Keratinocyte (primary cell): ENCODE results near the gene CACNG7. TPM values are rescaled to one million over a fixed set of nuclear protein-coding genes. Genes with fewer than 3 reads are reported as not detected.

Source experiments
- DNase-seq: peaks from one replicate; pipeline ENCODE4 v3.0.0-alpha.2; 2011; ENCODE audit warnings: low read depth, missing footprints, low spot score
- FAIRE-seq: peaks from 2 replicates; lab custom pipeline; 2011; peaks lifted over from hg19 to GRCh38; lab: Jason Lieb, UNC
- H2AFZ ChIP-seq: 2 replicates; pipeline ENCODE4 v1.6.0; 2012; ENCODE audit warnings: low read length, control low read depth, inconsistent platforms; ENCODE audit not compliant: control insufficient read depth
- H3K27ac ChIP-seq: 2 replicates; pipeline ENCODE4 v1.5.1; 2011; ENCODE audit warnings: low read length; ENCODE audit not compliant: control insufficient read depth, insufficient read depth
- H3K27me3 ChIP-seq: 3 replicates; pipeline ENCODE4 v1.6.0; 2011; ENCODE audit warnings: low read length; ENCODE audit not compliant: control insufficient read depth, insufficient read depth; ENCODE audit errors: extremely low read depth
- H3K36me3 ChIP-seq, 2 experiments: 2 replicates in 1 of 2; 3 replicates in 1 of 2; pipeline ENCODE4 v1.5.1; 2011; ENCODE audit warnings: low read length in 2 of 2, mild to moderate bottlenecking in 1 of 2; ENCODE audit not compliant: control insufficient read depth in 2 of 2, insufficient read depth in 2 of 2; ENCODE audit errors: extremely low read depth in 1 of 2
- H3K4me1 ChIP-seq: 3 replicates; pipeline ENCODE4 v1.5.1; 2011; ENCODE audit warnings: low read length; ENCODE audit not compliant: control insufficient read depth, insufficient read depth; ENCODE audit errors: extremely low read depth
- H3K4me2 ChIP-seq: 3 replicates; pipeline ENCODE4 v1.6.0; 2011; ENCODE audit warnings: low read depth, low read length; ENCODE audit not compliant: control insufficient read depth, insufficient read depth; ENCODE audit errors: extremely low read depth
- H3K4me3 ChIP-seq, 3 experiments: fragments of 200-600 bp in 1 of 3; sonication (generic) in 1 of 3; 2 replicates in 2 of 3; 3 replicates in 1 of 3; pipeline ENCODE4 v1.5.1; 2011 to 2016; ENCODE audit warnings: low read length in 3 of 3, mild to moderate bottlenecking in 3 of 3, control low read depth in 2 of 3, inconsistent platforms in 1 of 3, low read depth in 1 of 3, mixed read lengths in 1 of 3, mixed run types in 1 of 3, moderate library complexity in 1 of 3; ENCODE audit not compliant: control insufficient read depth in 2 of 3, insufficient read depth in 2 of 3; ENCODE audit errors: extremely low read depth in 1 of 3
- H3K79me2 ChIP-seq: 2 replicates; pipeline ENCODE4 v1.6.0; 2012; ENCODE audit warnings: low read length; ENCODE audit not compliant: control insufficient read depth, insufficient read depth
- H3K9ac ChIP-seq: 3 replicates; pipeline ENCODE4 v1.6.0; 2011; ENCODE audit warnings: low read length; ENCODE audit not compliant: control insufficient read depth, insufficient read depth; ENCODE audit errors: extremely low read depth
- H3K9me1 ChIP-seq: 3 replicates; pipeline ENCODE4 v1.6.0; 2011; ENCODE audit warnings: low read length; ENCODE audit not compliant: control insufficient read depth, insufficient read depth; ENCODE audit errors: extremely low read depth
- H3K9me3 ChIP-seq: 2 replicates; pipeline ENCODE4 v1.5.1; 2012; ENCODE audit warnings: low read depth, low read length; ENCODE audit not compliant: control insufficient read depth
- H4K20me1 ChIP-seq: 3 replicates; pipeline ENCODE4 v1.6.0; 2011; ENCODE audit warnings: low read length; ENCODE audit not compliant: control insufficient read depth, insufficient read depth; ENCODE audit errors: extremely low read depth
- EZH2 ChIP-seq: IDR thresholded peaks from one replicate; pipeline ENCODE4 v1.6.1; 2012; ENCODE audit warnings: inconsistent platforms, mild to moderate bottlenecking, low read length, moderate library complexity
- dilution Hi-C: fragments of 300-500 bp; cut with MboI; formaldehyde crosslinking; loops from one replicate; pipeline ENCODE4 v1.7.0; 2020; ENCODE audit warnings: low sequenced_read_pairs; ENCODE audit not compliant: extremely low pct_ligation_motif_present
- polyA plus RNA-seq, 5 experiments: library from polyadenylated mRNA; depleted of rRNA in 3 of 5; stranded (reverse) in 3 of 5; stranded (forward) in 1 of 5; unstranded in 1 of 5; fragments of >200 nt; gene quantifications; 1 replicate in 1 of 5; 2 replicates in 3 of 5; 3 replicates in 1 of 5; pipeline versions ENCODE4 v1.2.1 to v1.2.3, GENCODE V29; 2011 to 2012; ENCODE audit warnings: missing spikeins in 2 of 5, low read depth in 1 of 5, low replicate concordance in 1 of 5
- TF ChIP-seq, protein P1 (sequence below), 3 experiments: IDR thresholded peaks in 1 of 3; conservative IDR thresholded peaks in 1 of 3; optimal IDR thresholded peaks in 1 of 3; 2 replicates in 2 of 3; 3 replicates in 1 of 3; pipeline versions ENCODE3 to v1.5.1; 2011; ENCODE audit warnings: low read length in 3 of 3, mild to moderate bottlenecking in 3 of 3, moderate library complexity in 2 of 3, control low read depth in 1 of 3, inconsistent platforms in 1 of 3; ENCODE audit not compliant: insufficient read depth in 2 of 3; ENCODE audit errors: extremely low read depth in 1 of 3

Gene CACNG7
- polyA plus RNA-seq, 1 donor (not counting 4 experiments of a cell fraction or from before 2014, with no cell fraction given), result not detected

DNA sequence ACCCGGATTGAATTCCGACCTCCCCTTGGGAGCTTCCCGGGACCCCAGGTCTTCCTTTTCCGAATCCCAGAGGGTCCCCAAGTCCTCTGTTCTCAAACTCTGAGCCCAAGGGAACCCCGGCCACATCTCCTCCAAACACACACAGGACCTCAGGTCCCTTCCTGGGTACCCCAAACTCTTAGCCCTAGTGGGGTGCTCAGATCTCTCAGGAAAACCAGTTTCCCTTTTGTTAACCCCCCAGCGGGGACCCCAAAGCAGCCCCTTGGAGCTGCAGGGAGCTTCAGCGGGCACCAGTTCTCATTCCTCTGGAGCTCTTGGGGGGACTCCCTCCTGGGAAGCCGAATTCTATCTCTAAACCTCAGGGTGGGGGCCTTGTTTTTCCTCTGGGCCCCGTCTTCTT is 83.1 kb downstream of the CACNG7 start:
- Histone ChIP-seq H3K4me3 (no peak overlapping the region), H3K79me2 (no peaks in the 10 kb centered on the region), H3K9me3 (no peaks in the 10 kb centered on the region), H3K27ac (no peak overlapping the region), H3K9ac (no peak overlapping the region), H3K27me3 (peaks cover 32% of the 10 kb centered on the region), H3K9me1 (no peaks in the 10 kb centered on the region), H2AFZ (no peak overlapping the region), H4K20me1 (no peaks in the 10 kb centered on the region), H3K4me2 (no peak overlapping the region), H3K36me3 (no peaks in the 10 kb centered on the region), H3K4me1 (no peaks in the 10 kb centered on the region)
- no peak for FAIRE-seq
- dilution Hi-C loops, result no loop called here
- TF ChIP-seq, protein P1, sequence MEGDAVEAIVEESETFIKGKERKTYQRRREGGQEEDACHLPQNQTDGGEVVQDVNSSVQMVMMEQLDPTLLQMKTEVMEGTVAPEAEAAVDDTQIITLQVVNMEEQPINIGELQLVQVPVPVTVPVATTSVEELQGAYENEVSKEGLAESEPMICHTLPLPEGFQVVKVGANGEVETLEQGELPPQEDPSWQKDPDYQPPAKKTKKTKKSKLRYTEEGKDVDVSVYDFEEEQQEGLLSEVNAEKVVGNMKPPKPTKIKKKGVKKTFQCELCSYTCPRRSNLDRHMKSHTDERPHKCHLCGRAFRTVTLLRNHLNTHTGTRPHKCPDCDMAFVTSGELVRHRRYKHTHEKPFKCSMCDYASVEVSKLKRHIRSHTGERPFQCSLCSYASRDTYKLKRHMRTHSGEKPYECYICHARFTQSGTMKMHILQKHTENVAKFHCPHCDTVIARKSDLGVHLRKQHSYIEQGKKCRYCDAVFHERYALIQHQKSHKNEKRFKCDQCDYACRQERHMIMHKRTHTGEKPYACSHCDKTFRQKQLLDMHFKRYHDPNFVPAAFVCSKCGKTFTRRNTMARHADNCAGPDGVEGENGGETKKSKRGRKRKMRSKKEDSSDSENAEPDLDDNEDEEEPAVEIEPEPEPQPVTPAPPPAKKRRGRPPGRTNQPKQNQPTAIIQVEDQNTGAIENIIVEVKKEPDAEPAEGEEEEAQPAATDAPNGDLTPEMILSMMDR (optimal IDR thresholded peaks at IDR 0.05 in 1 of 3, IDR thresholded peaks at IDR 0.05 in 1 of 3, conservative IDR thresholded peaks at IDR 0.05 in 1 of 3; ENCODE audit: extremely low read depth in 1 of 3, insufficient read depth in 2 of 3, low read length in 3 of 3), result no peak
- TF ChIP-seq EZH2, result no peak
- DNase-seq, result no peak

DNA sequence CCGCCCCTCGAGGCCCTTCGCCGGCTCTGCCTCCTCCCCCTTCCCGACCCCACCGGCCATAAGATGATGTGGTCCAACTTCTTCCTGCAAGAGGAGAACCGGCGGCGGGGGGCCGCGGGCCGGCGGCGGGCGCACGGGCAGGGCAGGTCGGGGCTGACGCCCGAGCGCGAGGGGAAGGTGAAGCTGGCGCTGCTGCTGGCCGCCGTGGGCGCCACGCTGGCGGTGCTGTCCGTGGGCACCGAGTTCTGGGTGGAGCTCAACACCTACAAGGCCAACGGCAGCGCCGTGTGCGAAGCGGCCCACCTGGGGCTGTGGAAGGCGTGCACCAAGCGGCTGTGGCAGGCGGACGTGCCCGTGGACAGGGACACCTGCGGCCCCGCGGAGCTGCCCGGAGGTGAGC is 83.7 kb downstream of the CACNG7 start:
- Histone ChIP-seq H3K27ac (no peak overlapping the region), H4K20me1 (no peaks in the 10 kb centered on the region), H3K9ac (no peak overlapping the region), H3K4me2 (no peak overlapping the region), H3K9me1 (no peaks in the 10 kb centered on the region), H3K4me3 (no peak overlapping the region), H3K4me1 (no peaks in the 10 kb centered on the region), H3K36me3 (no peaks in the 10 kb centered on the region), H2AFZ (no peak overlapping the region), H3K27me3 (peaks cover 32% of the 10 kb centered on the region), H3K9me3 (no peaks in the 10 kb centered on the region), H3K79me2 (no peaks in the 10 kb centered on the region)
- TF ChIP-seq, protein P1 (optimal IDR thresholded peaks at IDR 0.05 in 1 of 3, IDR thresholded peaks at IDR 0.05 in 1 of 3, conservative IDR thresholded peaks at IDR 0.05 in 1 of 3; ENCODE audit: extremely low read depth in 1 of 3, insufficient read depth in 2 of 3, low read length in 3 of 3), result no peak
- TF ChIP-seq EZH2, result peak; percentile 51
- dilution Hi-C loops, result no loop called here
- FAIRE-seq (no peak), DNase-seq (no peak)
